GM18502 (cell line): ENCODE data around the gene DCC.

Experiments
- ATAC-seq: cut with Tn5 transposase; IDR thresholded peaks from one replicate; pipeline ENCODE4 v1.9.1; 2021; ENCODE audit warnings: mild to moderate bottlenecking; ENCODE audit not compliant: unreplicated experiment, poor library complexity

Gene DCC

DNA sequence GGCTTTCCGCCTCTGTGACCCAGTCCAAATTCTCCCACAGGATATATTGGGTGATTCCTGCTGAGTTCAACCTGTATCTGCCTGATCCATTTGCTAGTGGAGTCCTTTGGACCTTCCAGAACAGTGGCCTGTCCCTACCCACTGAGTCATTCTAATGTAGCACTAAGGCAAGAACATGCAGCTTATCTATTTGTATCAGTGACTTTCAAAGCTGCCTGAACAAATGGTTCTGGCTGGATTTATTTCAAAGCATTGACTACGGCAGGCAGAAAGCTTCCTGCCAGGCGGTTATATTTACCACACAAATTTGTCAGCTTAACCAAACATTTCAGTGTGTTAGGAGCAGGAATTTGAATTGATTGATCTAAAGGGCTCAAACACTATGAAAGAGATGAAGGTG, 613.4 kb downstream of the DCC start:
- ATAC-seq = no peak

DNA sequence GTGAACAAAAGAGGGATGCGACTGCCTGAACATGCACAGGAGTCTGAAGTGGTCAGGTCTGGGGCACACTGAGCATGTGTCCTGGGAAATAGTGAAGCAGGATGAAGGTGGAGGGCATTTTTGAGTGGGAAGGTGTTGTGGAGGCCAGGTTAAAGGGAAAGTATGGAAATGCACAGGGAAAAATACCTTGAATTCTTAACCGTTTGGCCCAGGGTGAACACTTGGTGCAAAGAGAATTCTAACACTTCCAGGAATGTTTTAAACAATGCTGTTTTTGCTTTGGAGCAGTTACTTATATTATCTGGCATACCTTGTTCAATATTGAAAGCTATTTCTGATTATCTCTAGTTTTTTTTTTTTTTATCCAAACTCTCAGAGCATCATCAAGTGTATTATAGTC, 623.5 kb downstream of the DCC start:
- ATAC-seq = no peak

DNA sequence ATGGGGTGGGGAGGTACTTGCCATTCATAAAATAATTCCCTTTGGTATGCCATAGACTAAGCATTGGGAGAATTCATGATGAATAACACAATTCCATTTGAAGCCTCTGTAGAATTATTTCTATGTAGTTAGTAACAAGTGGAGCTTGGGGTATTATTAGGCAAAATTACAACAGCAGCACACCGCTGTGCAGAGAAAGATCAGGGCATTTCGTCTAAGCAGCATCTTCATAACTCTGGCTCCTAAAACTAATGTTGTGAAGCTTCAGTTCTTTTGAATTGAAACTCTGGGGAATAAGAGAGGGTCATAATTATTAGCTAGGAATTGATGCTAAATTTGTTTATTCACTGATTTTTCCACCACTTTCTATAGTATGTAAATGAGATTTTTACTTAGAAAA, 630.7 kb downstream of the DCC start:
- no peak for ATAC-seq

DNA sequence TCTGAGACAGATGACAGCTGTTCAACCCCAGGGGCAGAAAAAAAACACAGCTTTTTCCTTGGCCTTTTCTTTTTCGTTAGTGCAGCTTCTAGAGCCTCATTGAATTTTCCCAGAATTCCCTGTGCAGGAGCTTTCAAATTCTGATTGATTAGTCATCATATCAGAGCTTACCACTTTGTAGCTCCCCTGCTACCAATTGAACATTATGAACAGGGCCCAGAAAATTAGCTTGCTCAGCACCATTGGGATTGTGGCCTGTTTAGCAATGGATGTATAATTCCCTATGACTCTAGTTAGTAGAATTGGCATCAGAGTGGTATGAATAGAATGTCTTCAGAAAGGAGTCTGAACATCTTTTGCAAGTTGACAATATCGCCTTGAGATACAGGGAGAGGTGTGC, 631.1 kb downstream of the DCC start:
- ATAC-seq = no peak

DNA sequence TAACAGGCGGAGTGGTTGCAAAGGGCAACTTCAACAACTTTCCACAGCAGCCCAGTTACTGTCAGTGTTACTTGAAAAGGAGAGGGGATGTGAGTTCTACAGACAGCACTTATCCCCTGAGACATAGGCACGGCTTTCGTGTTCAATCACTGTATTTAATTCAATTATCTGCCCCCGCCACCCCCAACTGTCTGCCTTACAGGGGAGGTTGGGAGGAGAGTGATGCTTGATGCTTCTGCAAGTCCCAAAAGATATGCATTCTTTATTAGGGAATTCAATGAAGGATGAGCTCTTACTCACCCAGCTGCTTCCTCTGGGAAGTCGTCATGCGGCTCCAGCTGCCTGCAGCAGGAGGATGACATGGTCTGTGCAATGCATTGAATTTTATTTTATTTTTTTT, 639.9 kb downstream of the DCC start:
- no peak for ATAC-seq

DNA sequence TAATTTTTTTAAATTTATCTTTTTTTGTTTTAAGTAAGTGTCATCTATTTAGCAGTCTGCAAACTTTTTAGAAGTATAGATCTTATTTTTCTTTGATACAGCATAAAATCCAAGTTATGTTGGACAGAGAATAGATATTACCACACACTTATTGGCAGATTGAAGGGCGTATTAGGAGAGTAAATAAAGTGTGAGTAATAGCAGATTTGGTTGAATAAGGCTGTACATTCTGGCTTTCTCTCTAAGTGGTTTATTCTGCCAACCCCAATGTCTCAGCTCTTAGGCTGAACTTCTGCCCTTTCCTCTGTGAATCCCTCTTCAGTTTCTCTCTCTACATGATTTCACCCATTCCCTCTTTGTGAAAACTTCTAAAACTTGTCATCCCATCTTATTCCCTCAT, 651.2 kb downstream of the DCC start:
- no peak for ATAC-seq

DNA sequence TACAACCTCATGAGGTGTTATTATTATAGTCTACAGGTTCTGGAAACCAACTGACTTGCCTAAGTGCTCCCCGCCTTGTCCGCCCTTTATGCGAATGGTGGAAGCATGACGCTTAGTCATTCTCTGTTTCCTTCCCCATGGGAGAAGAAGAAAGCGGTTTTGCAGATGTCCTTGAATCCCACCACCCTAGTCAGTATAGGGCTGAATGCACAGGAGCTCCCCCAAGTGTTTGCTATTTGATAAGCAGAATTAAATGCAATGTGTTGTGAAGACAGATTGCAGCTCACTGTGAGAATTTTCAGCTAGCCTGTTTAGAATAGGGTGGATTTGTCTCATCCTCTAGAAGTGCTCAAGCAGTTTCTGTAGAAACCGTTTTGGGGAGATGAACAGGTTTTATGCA, 652.0 kb downstream of the DCC start:
- ATAC-seq = no peak

DNA sequence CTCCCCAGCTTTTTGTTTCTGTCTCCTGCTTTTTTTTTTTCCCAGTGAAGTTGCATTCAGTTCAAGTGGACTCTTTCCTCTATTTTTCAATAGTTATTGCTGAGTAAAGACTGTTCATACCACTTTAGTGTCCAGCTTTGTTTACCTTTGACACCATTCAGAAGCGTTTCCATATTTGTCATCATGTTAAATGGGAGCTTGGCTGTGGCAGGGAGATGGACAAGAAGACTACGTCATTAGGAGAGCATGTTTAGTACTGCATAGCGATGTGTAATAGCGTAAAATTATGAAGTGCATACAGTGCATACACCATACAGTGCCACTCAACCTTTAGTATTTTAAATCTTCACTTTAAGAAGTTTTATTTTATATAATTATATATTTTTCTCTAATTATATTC, 655.9 kb downstream of the DCC start:
- no peak for ATAC-seq

DNA sequence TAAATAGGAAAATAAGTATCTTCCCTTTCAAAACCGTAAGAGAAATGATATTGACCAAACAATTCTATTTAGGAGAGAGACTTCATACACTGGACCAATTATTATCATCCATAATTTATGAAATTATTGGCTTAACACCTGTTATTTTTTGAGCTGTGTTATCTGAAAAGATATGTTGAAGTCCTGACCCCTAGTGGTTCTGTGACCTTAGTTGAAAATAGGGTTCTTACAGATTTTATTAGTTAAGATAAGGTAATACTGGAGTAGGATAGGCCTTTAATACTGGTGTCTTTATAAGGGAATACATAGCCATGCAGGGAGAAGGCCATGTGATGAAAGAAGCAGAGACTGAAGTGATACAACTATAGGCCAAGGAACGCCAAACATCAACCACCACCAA, 659.6 kb downstream of the DCC start:
- ATAC-seq = no peak

DNA sequence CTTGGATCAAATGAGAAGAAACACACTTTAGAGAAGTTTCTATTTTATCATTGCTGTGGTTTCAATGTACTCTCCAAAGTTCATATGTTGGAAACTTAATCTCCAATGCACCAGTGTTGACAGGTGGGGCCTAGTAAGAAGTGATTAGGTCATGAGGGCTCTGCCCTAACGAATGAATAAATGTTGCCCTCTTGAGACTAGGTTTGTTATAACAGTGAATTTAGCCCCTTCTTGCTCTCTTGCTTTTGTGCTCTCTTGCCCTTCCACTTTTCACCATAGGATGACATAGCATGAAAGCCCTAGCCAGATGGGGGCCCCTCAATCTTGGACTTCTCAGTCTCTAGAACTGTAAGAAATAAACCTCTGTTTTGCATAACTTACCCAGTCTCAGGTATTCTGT, 664.8 kb downstream of the DCC start:
- ATAC-seq = no peak

DNA sequence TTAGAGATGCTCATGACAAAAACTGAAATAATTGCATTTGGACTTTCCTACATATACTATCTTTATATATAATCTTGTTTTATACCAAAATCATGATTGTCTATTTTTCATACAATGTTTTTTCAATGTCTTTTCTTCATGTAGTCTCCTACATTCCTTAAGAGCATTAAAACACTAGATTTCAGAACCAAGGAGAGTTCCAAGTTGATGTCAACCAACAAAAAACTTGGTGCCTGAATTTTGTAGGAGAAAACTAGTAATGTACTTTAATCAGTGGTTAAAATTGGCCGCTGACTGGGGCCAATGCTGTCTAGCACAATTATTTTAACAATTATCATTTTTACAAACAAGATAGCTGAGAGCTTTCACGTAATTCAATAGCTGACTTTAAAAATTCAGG, 678.8 kb downstream of the DCC start:
- ATAC-seq = no peak

DNA sequence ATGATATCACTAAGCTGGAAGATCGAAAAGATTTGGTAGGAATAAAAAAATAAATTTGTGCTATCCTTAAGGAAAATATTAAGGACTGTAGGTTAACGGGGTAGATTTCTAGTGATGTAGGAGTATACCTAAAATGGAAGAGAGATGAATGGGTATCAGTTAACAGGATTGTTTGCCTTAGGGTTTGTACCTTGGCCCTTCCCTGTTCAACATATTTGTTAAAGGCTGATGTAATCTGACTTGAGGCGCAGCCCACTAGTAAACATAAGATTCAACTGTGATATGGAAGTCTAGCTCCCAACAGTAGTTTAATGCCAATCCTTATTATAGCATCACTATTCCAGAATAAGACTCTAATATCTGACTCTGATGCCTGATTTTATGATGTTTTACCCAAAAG, 685.2 kb downstream of the DCC start:
- ATAC-seq = no peak

DNA sequence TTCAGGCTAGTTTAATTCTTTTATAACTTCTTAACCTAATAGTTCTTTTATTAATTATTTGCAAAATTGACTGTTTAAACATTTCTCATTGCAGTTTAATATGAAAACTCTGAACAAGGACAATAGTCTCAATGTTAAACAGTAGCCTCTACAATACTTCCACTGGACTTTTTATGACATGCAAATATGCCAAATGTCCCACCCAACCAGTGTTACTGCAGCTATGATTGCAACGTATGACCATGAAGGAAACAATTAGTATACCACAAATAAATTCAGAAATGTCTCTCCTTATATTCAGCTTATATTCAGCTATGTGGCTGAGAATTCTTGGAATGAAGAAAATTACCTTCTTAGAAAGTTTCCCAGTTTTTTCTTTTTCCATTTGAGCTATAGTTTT, 688.6 kb downstream of the DCC start:
- no peak for ATAC-seq

DNA sequence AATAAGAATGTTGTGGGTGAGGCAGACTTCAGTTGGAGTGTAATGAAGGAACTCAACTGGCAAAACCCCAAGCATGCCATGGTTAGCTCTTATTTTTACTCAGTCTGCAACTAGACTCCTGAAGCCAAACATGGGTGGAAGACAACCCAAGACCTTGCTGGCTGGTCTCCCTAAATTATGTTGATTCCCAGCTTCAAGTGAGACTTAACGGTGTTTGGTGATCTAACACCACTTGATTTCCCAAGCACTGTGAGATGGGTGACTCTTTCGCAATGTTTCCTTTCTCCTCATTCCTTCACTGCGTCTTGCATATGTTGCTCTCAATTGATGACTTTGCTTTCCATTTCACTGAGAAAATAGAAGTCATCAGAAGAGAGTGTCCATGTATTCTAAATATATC, 693.1 kb downstream of the DCC start:
- no peak for ATAC-seq

DNA sequence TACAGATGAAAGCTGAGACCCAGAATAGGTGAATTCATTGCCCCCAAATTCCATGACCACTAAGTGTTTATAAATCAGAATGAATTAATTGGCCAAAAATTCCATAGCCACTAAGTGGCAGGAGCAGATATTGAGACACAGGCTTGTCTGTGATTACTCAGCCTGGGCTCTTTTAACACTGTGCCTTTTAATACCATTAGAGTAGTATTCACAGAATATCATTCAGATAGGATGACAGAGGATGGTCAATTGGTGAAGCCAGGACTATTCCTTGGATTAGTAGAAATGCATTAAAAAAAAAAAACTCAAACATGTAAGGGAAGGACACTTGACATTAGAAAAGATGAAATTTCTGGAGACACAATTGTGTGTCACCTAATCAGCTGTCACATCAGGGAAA, 698.6 kb downstream of the DCC start:
- no peak for ATAC-seq

DNA sequence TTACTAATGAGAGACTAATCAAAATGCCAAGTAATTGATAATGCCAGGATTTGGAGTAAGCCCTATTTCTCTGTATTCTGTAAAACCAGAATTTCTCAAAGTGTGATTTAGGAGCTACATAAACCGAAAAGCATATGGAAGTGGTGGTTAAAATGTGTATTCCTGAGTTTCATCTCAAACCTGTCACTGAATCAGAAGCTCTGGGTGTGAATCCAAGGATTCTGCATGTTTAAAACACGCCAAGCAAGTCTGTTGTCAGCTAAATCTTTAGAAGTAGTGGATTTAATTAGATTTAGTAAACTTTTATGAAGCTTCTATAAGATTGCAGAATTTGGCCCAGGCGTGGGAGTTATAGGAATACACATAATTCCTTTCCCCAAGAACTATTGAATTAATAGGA, 700.3 kb downstream of the DCC start:
- no peak for ATAC-seq

DNA sequence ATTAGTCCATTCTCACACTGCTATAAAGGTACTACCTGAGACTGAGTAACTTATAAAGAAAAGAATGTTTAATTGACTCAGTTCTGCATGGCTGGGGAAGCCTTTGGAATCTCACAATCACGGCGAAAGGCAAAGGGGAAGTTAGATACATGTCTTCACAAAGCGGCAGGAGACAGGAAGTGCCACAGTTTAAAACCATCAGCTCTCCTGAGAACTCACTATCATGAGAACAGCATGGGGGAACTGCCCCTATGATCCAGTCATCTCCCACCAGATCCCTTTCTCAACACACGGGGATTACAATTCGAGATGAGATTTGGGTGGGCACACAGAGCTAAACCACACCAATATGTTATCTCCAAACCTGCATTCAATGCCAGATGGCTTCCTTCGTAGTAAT, 716.1 kb downstream of the DCC start:
- ATAC-seq = no peak

DNA sequence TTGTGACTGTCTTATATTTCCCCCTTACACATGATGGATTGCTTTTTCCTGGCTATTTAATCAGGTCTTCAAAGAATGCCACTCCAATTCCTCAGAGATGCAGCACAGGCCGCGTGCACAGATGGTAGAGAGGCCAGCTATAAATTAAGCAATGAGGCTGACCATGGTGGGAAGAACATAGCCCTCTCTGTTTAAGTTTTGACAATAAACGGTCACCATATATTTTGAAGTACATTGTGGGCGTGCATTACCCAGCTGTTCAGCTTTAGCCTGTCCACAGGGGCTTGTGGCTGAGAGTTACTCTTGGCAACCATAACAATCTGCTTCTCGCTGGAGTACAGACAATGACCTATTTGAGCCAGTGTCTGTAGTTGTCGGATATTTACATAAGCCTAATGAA, 730.8 kb downstream of the DCC start:
- no peak for ATAC-seq

DNA sequence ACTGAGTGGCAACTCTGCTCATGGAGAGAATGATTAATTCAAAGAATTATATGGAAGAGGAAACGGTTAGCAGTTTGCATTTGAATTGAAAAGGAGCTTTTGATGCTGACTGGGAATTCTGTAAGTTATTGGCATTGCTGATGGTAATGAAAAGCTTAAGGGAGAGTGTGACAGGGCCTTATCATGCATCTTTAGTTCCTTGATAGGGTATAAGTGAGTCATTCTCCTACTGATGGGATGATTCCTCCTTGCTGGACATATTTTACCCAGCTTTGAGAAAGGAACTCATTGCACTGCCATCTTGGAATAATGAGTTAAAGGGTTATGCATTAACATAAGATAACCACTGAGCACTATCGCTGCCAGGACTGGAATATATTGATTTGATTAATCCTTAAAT, 740.7 kb downstream of the DCC start:
- no peak for ATAC-seq

DNA sequence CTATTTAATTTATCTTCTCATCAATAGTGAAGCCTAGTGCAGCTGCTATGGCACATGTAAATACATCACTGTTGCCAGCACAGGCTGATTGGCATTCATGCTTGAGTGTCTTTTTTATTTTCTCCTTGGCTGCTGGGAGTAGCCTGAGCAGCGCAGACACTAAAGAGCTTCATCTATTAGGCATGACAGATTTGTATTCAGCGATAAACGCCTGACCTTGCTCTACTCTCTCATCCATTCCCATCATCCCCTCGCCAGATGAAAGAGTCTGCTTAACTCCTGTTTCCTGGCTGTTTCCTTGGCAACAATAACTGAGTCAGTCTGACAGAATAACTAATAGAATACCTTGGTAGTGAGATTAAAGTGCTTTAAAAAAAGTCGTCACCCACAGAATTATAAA, 753.6 kb downstream of the DCC start:
- ATAC-seq = no peak

DNA sequence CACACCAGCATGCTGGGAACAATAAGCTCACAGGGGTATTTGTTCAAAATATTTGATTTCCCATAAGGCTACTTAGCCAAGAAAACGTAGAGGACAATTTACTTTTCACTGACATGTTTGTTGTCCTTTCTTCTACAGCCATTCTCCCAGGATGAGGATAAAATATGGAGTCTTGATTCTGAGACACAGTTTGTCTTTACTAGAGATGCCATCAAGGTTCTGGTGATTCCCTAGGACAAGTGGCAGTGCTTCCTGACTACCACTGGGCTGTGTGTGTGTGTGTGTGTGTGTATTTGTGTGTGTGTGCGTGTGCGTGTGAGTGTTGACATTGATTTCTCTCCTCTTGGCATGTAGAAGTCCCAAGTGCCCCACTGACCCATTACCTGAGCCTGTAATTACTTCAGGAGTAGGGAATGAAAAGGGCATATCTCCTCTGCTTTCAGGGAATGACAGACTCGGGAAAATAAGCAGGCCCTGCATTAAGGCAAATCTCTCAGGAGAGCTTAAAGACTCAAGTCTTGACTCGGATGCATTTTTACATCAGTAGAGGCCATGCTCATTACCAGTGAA, 761.6 kb downstream of the DCC start:
- ATAC-seq = no peak

DNA sequence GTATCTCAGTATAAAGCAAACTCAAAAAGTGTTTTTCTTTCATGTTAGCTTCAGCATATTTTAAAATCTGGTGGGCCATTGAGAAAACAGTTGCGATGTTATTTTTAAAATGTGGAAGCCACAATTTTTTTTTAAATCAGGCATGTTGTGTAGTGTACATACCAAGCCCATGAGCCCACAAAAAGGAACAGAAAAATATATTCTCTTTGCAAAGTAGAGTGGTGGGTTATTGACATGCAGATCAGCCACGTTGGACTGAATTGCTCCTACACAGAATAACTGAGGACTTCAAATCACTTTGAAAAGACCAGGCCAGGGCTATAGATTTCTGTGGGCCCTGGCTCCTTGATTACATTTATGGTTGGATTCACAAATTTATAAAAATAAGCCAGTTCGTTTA, 774.4 kb downstream of the DCC start:
- no peak for ATAC-seq

DNA sequence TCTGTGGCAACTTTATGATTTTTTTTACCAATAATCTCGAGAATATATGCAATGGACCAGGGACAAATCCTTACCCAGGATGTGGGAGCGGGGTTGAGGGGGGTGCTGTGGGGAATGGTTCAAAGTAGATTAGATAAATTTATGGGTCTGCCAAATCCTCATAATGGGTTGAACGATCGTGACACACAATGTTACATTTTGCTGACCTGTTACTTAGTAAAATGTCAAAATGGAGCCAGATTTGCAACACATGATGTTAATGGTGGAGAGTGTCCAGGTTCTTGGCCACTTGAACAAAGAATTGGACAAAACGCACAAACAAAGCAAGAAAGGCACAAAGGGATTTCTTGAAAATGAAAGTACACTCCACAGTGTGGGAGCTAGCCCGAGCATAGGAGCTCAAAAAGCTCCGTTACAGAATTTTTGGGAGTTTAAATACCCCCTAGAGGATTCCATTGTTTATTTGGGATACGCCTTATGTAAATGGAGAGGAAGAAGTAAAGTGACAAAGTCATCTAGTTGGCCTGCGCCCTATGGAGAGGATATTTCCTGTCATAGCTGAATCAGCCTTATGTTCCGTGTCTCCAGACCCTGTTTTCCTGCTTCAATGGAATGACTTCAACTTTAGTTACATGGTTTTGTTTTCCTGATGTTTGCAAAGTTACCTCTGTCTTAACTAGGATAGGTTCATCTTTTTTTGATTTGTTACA, 776.0 kb downstream of the DCC start:
- no peak for ATAC-seq
